HG03439 (cell line): ENCODE data around the gene UBAP2L.
"Not testable (repeated sequence)": the region's sequence is repeated elsewhere in the genome, so short reads cannot be mapped to it uniquely, and the experiment has no call there.

Experiments used
- ATAC-seq: cut with Tn5 transposase; IDR thresholded peaks from one replicate; pipeline ENCODE4 v1.9.1; 2021; ENCODE audit warnings: mild to moderate bottlenecking, moderate library complexity; ENCODE audit not compliant: unreplicated experiment

UBAP2L gene

DNA sequence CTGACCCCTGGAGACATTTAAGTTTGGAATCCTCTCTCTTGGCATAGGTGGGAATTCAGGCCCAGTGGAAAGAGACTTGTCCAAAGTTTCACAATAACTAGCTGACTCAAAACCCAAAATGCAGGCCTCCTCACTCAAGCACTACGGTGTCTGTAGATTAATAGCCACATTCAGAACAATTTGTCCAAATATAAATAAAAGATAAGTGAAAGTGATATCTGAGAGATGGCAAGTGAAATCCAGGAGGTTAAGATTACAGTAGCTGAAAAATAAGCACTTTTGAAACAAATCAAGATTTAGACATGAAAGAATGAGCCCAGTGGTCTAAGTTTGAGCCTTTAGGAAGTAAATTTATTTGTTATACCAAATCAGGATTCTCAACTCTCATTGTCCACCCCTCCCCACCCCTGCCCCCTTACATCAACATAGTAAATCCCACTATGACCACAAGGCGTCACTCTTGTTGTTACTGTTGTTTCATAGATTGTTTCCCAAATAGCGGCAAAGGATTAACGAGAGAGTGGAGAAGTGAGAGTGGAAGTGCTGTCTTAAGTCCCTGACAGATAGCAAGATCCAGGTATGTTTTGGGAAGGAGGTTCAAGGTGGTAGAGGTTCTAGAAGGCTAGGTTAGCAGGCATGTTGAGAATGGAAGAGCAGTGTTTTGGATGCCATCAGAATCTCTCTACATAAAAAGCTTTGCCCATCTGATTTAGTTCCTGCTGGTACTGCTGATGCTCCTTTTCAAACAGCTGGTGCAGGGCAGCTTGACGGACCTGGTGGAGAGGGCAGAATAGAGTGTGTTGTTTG, 21.8 kb upstream of the UBAP2L start:
- ATAC-seq = no peak

DNA sequence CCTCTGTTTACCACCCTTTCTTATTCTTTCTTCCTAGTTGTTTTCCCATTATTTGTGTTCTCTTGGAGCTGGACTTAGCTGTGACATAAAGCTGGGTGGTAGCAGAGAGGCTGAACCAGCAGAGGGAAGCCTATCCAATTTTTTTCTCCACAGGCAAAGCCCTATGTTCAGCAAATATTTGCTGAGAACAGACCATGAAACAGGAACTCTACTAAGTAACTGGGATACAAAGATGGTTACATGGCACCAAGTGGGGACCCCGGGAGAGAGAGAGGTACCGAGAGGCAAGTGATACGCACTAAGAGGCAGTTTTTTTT, 21.2 kb upstream of the UBAP2L start:
- ATAC-seq = no peak

DNA sequence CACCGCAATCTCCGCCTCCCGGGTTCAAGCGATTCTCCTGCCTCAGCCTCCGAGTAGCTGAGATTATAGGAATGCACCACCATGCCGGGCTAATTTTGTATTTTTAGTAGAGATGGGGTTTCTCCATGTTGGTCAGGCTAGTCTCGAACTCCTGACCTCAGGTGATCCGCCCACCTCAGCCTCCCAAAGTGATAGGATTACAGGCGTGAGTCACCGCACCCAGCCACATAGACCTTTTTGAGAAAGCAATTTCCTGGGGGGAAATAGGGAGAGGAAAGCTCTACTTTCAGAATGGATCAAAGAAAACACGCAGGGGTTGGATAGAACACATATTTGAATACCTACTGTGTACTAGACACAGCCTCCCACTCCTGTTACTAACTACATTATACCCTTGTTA, 15.0 kb upstream of the UBAP2L start:
- not testable (repeated sequence) for ATAC-seq

DNA sequence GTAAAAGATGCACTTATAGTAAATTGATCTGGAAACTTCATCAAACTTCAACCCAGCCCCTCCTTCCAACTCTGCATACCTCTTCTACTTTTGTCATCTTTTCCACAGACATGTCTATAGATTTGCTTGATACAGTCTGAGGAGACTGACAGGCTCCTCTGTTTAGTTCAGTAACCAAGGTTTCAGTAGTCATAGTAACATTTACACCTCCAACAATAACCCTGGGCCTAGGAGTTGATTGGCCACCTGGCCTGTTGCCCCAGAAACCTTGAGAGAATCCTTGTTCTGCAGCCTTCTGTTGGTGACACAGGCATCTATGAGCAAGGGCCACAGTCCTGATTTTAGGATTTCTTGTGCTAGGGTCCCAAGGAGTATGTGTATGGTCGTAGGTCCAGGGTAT, 14.6 kb upstream of the UBAP2L start, which contains the start of gene CFAP141:
Gene CFAP141, minus strand, starts transcription at position 138 of the 400 bp plus-strand sequence. Its CDS starts 26 bp downstream, at position 112.
- no peak for ATAC-seq

DNA sequence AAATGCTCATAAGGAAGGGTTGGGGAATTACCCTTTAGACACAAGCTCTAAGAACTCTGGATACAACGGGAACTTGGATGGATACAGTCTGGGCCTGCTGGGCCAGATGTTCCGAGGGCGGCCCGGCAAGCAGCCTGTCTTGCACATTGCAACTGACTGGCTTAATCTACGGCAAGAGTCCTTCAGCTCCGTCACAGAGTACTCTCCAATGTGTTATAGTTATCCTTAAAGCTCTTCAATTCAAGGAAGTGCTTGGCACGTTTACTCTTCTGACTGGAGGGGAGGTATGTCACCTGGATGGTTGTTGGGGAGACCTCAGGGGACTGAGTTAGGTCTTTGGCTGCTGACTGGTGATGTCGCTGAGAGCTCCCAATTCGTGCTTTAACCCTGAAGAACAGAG, 13.5 kb upstream of the UBAP2L start:
- no peak for ATAC-seq

DNA sequence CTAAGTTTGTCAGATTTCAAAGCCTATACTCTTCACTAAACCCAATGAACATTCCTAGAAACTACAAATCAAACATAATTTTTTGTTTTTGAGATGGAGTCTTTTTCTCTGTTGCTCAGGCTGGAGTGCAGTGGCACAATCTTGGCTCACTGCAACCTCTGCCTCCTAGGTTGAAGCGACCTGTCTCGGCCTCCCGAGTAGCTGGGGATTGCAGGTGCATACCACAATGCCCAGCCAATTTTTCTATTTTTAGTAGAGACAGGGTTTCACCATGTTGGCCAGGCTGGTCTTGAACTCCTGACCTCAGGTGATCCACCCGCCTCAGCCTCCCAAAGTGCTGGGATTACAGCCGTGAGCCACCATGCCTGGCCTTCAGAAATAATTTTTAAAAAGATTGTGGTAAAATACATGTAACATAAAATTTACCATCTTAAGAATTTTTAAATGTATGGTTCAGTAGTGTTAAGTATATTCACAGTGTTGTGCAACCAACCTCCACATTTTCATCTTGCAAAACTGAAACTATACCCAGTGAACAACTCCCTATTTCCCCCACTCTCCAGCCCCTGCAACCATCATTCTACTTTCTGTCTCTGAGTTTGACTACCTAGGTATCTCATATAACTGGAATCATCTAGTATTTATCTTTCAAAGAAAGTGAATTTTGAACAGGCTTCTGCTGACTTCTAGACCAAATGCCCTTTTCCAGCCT, 11.9 kb upstream of the UBAP2L start:
- no peak for ATAC-seq

DNA sequence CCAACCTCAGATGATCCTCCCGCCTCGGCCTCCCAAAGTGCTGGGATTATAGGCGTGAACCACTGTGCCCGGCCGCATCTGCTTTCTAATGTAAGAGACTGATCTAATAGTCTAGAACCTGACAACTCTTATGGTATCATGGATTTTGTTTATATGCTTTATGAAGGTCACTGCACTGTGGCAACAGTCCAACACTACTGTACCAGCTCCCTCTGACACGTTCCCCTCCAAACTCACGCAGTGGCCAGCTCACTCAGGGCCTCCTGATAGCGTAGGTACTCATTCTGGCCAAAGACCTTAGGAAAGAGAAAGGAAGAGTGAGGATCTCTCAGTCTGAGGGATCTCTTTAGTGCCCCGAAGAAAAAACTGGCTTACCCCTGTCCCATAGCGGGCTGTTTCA, 8.7 kb upstream of the UBAP2L start:
- no peak for ATAC-seq

DNA sequence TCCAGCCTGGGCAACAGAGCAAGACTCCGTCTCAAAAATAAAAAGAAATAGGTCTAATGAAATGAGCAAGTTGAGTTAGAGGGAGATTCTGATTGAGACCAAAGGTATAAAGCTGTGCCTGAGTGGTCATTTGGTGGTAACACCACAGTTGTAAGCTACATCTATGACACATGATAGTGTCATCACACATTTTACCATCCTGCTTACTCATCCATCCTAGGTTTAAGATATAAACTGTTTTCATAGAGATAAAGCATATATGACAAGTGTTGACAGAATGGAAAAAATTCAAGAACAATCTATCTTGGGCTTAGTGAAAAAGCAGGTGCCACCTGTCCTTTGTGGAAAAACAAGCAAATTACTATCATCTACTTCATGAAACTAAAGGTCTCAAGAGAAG, 7.5 kb upstream of the UBAP2L start:
- ATAC-seq = no peak

DNA sequence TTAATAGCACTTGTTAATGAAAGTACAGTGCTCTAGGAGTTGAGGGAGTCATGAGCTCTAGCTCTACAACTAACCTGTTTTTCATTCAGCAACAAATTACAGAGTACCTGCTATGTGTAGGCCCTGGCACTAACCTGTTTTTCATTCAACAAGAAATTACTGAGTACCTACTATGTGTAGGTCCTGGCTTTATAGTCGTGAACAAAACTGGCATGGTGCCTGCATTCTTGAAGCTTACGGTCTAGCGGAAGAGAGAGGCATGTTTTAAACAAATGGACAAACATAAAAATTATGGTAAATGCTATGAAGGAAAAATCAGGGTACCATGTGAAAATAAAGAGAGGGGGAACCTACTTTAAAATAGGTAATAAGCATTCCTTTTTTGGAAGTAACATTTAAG, 2.2 kb upstream of the UBAP2L start:
- no peak for ATAC-seq

DNA sequence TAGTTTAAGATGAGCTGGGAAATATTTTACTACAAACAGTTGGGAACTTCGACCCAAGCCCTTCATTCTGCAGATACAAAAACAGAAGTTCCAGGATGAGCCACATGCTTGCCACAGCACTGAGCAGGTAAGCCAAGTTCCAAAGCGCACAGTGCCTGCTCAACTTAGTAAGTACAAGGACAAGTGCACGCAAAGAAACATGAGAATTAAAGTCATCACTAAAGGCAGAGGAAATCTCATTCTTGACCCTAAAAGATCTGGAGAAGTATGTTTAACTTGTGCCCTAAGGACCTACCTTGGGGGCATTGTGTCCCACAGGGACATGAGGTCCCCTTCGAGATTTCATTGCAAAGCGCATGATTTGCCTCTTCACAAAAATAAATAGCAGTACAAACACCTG, 1.2 kb upstream of the UBAP2L start:
- no peak for ATAC-seq

DNA sequence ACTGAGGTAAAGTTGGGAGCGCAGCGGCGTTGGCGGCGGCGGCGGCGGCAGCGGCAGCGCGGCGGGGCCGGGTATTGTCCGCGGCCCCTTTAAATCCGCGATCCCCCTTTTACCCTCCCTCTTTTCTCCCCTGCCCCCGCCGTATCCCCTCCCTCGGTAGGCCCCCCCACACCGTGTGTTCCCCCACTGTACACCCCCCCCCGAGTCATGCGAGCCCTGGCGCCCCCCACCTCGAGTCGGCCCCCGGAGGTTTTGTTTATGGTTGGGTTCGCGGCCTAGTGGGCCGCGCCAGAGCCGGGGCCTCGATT, 169 bp downstream of the UBAP2L start:
- no peak for ATAC-seq

DNA sequence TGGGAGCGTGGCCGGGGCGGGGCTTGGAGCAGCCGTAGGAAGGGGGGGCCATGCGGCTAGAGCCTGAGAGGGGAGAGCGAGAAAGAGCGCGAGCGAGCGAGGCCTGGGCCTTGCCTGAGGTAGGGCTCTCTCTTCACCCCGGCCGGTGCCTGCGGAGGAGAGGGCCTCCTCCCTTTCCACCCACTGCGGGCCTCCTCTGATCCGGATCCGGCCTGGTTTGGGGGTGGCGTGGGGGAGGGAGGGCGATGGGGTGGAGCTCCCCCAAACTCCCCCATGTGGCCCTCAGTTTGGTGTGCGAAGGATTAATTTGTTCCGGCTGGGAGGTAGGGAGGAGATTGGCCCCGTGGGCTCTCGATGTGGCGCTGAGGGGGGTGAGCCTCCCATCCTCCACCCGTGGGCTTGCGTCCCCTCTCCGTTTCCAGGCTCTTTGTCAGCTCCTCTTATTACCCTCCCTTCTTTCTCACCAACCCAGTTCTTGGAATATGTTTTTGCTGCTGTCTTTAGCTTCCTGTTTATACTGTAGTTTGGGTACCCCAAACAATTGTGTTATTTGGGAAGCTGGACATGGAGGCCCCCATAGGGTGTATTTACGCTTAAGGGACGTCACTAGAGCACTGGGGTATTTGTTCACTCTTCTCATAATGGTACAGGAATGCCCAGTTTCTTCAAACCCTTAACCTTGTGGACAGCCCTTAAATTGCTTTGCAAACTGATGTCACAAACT, 685 bp downstream of the UBAP2L start:
- peak; percentile 28 for ATAC-seq

DNA sequence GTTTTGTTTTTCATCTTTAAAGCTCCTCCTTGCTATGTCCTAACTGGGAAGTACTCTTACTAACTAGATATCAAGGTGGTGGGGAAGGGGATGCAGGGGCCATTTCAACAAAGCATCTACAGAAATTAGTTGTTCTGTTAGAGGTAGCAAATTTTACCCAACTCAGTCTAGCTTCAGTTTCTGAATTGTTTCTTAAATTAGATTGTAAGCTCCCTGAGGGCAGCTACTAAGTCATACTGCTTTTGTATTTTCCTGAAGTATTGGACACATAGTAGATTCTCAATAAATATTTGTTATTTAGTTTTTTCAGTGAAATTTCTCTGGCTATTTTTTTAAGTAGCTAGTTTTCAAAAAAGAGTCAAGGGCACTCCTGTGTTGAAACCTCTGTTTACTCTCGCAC, 1.8 kb downstream of the UBAP2L start:
- ATAC-seq = no peak

DNA sequence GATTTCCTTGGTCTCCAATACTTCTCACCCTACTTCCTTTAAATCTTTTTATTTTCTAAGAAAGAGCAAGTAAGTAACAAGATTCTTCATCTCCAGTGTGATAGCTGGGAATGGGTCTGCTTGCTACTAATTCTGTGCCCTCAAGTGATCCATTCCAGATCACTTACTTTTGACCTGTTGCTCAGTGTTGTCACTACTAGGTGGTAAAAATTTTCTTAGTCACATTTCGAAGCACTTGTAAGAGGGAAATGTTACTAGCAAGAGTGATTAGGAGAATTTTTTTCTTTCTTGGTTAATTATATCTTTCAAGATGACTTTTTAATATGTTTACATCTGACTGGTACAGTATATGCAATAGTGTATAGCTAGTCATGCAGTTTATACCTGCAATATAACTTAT, 2.2 kb downstream of the UBAP2L start:
- no peak for ATAC-seq

DNA sequence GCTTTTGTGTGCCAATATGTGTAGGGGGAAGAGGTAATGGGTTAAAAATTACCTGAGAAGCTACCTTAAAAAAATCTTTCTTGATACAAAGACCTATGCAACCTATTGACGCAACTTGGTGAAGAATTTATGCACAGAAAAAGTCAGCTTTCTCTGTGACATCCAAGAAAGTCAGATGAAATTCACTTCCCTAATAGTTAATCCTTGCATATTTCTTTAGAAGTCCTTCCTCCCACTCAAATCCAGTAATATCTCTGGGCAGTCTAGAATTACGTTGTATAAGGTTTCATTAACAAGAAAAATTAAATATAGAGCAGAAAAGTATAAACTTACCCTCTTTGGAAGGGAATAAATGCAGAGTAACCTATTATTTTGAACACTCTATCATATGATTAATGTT, 2.9 kb downstream of the UBAP2L start:
- no peak for ATAC-seq

DNA sequence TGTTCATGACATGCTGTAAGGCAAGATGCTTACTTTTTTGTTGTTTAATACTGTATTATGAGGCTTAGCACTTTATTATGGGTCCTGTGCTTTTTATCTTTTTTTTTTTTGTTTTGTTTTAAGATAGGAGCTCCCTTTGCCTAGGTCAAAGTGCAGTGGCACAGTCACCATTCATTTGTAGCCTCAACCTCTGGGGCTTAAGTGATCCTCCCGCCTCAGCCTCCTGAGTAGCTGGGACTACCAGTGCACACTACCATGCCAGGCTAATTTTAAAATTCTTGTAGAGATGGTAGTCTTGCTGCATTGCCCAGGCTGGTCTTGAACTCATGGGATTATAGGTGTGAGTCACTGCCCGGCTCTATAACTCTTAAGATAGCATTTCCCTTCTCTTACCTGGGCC, 4.6 kb downstream of the UBAP2L start:
- ATAC-seq = no peak

DNA sequence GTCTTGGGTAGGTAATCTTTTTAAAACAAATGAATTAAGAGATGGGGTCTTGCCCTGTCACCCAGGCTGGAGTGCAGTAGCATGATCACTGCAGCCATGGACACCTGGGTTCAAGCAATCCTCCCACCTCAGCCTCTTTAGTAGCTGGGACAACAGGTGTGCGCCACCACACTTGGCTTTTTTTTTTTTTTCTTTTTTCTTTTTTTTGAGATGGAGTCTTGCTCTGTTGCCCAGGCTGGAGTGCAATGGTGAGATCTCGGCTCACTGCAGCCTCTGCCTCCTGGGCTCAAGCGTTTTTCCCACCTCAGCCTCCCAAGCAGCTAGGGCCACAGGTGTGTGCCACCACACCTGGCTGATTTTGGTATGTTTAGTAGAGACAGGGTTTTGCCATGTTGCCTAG, 10.4 kb downstream of the UBAP2L start:
- not testable (repeated sequence) for ATAC-seq

DNA sequence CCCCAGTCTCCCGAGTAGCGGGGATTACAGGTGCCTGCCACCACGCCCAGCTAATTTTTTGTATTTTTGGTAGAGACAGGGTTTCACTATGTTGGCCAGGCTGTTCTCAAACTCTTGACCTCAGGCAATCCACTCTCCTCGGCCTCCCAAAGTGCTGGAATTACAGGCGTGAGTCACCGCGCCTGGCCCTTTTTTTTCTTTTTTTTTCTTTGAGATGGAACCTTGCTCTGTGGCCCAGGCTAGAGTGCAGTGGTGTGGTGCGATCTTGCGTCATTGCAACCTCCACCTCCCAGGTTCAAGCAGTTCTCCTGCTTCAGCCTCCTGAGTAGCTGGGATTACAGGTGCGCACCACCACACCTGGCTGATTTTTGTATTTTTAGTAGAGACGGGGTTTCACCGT, 12.4 kb downstream of the UBAP2L start:
- not testable (repeated sequence) for ATAC-seq

DNA sequence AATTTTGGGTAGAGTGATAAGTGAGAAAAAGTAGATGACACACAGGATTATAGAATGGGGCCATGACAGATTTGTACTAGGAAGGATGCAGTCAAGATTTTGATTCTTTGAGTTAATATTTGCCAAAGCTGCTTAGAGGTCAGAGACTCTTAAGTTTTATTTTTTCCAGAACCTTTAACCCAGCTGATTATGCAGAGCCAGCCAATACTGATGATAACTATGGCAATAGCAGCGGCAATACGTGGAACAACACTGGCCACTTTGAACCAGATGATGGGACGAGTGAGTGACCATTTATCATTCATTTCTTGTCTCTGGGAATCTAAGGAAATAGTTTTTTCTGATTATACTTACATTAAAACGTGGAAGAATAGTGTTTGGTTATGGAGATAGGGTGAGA, 16.1 kb downstream of the UBAP2L start:
- no peak for ATAC-seq

DNA sequence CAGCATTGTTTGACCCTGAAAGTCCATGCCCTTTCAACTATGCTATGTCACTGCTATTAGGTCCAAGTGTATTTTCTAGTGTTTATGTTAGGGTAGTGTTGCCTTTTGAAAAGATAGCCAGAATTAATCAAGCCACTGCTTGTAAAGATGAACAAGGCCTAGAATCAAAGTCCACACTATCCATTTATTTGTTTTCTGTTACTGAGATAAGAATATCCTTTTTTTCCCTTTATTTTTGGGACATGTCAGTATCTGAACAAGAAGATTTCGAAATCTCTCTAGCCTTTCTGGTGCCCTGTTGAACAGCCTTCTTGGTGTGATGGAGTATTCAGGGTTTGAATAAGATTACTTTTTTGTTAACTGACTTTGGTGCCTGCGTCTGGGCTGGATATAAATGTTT, 16.7 kb downstream of the UBAP2L start:
- ATAC-seq = no peak

DNA sequence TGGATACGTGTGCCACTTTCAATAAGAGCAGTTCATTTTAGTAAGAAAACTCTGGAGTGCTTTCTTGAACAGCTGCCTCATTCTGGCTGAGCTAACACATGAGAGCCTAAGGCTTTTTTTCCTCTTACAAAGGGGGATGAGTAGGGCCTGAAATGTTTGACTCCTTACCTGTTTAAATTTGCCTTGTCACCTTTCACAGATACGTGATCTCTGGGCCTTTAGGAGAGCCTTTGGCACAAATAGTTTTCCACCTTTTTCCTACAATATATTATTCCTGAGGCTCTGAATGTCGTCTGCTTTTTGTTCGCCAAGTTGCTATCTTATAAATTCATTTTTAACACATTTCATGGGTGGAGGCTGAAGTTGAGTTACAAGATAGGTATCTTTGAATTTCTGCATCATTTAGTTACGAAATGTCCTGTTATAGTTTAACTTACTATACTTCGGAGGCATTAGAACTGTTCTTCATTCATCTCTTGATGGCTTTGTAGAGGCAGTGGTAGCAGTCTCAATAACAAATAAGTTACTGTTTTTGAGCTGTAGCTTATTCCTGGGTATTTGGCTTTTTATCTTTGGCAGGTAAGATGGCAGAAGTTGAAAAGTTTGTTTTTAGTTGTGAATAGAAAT, 17.2 kb downstream of the UBAP2L start:
- no peak for ATAC-seq

DNA sequence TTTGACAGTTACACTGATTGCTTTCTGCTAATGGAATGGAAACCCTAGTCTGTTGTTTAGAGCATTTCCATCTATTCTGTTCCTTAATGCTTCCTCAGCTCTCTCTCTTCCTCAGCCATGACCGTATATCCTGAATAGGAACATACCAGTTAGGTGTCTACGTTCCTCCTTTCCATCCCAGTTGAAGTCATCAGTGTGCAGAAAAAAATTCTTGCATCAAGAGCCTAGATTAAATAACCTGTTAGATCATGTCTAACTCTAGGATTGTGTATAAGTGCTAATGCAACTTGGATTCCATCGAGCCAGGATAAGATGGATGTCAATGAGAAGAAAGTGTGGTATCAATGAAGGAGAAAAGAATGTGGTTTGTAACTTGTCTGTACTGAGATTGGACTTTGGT, 18.7 kb downstream of the UBAP2L start:
- no peak for ATAC-seq
